ENCODE data around the gene EPN3.
A peak's percentile ranks its signal among the peaks of the same experiment; 100 is the strongest.

EPN3 gene

GRCh38 chr17:50549969-50550368 lies 17.4 kb downstream of the EPN3 start:
- DNase-seq (ENCODE audit: low read depth) = no peak

DNA sequence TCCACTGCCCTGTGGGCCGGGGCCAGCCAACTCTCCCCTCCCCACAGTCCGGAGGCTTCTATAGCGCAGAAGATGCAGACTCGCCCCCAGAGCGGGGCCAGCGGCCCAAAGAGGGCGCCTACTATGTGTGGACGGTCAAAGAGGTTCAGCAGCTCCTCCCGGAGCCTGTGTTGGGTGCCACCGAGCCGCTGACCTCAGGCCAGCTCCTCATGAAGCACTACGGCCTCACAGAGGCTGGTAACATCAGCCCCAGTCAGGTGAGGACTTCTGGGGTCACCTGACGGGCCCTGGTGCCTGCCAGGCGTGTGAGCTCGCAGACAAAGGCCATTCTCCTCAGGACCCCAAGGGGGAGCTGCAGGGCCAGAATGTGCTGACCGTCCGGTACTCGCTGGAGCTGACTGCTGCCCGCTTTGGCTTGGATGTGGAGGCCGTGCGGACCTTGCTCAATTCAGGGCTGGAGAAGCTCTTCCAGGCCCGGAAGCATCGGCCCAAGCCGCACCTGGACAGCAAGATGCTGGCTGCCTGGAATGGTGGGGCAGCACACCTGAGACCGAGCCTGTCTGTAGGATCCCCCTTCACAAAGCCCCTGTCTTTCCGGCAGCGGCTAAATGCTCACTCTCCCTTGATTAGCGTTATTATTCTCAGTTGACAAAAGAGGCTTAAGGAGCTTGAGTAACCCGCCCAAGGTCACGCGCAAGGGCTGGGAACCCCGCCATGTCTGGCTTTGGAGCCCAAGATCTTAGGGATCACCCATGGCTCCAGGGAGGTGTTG lies 18.3 kb downstream of the EPN3 start:
- DNase-seq (ENCODE audit: low read depth) = no peak

GRCh38 chr17:50551433-50551815 lies 18.9 kb downstream of the EPN3 start:
- DNase-seq (ENCODE audit: low read depth) = no peak

DNA sequence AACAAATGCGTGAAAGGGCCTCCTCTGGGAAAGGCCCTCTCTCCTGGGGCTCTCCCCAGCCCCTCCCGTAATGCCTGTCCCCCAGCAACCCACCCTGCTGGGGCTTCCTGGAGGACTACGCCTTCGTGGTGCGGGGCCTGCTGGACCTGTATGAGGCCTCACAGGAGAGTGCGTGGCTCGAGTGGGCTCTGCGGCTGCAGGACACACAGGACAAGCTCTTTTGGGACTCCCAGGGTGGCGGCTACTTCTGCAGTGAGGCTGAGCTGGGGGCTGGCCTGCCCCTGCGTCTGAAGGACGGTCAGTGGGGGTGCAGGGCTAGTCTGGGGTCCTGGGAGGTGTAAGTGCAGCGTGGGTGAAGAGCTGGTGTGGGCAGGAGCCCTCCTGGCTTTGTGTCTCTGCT lies 19.3 kb downstream of the EPN3 start:
- DNase-seq (ENCODE audit: low read depth) = no peak

DNA sequence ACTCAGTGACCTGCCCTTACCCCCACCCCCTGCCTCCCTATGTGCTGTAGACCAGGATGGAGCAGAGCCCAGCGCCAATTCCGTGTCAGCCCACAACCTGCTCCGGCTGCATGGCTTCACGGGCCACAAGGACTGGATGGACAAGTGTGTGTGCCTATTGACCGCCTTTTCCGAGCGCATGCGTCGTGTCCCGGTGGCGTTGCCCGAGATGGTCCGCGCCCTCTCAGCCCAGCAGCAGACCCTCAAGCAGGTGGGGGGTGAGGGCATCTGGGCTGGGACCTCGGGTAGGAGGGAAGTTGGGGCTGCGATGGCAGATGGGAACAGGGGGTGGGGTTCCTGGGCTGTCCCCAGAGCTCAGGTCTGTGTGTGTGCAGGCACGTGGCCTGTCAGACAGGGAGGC lies 21.7 kb downstream of the EPN3 start:
- DNase-seq (ENCODE audit: low read depth) = no peak

DNA sequence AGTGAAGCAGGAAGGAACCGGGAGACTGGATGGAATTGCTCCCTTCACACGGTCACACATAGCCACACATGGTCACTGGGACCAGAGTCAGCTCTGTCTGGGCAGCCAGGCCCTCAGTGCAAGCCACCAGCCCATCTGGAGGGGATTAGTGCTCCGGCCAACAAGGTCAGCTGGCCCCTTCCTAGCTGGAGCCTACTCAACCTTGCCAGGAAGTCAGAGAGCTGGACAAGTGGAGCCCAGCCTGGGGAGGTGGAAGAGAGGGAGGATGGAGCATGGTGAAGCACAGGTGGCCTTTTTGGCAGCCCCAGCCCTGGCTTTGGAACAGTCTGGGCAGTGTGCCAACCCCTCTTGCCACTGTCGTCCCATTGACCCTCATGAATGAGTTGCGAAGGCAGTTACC lies 24.3 kb downstream of the EPN3 start:
- DNase-seq (ENCODE audit: low read depth) = no peak

GRCh38 chr17:50557630-50558029 lies 25.1 kb downstream of the EPN3 start:
- DNase-seq (ENCODE audit: low read depth) = no peak

DNA sequence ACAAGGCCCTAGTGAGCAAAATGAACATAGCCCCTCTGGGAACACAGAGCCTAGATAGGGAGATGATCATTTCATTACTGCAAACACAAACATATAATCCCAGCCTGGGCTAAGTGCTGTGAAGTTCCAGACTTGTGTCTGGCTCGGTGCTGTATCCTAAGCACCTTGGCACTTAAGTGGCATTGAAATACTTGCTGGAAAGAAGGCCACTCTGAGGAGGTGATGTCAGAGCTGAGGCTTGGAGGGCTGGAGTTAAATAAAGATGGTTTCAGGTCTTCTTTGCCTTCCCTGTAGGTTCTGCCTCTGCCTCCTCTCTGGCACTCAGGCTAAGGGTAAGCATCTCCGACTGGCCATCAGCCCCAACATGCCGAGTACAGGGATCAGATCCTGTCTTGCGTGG lies 25.6 kb downstream of the EPN3 start:
- DNase-seq (ENCODE audit: low read depth) = no peak

DNA sequence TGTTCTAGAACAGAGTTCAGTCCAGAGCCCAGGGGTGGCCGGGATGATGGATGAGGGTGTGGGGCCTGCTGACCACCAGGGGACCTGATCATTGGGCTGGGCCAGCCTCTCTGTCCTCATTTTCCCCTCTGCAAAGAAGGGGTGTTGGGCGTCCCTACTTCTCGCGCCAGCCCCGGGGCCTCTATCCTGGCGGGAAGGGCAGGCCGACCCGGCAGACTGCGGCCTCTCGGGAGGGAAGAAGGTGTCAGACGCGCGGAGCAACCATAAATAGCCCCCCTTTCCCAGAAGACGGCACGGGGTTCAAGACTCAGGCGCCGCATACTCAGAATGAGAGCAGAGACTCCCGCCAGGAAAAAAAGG lies 26.0 kb downstream of the EPN3 start:
- no peak for DNase-seq (ENCODE audit: low read depth)

- DNase-seq (ENCODE audit: low read depth) = no peak
Observed at GRCh38 chr17:50558941-50559614, 26.5 kb downstream of the EPN3 start.

DNA sequence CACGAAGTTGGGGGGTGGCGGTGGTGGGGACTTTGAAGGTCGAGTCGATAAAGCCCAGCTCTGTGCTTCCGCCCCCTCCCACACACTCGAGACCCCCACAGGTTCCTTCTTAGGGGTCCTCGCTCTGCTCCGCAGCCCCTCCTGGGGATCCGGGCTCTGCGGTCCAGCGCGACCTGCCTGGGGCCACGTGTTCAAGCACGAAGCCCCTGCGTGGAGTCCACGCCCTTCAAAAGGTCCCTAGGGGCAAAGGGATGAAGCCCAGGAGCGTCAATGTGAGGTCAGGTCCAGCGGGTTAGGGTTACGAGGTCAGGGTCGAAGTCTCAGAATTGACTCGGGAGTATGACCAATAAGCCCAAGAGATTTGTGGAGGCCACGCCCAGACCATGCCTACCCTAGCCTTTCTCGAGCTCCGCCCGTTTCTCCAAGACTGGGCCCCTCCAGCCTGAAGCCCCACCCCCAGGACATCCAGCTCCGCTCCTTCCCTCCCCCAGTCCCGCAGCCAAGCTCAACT lies 27.2 kb downstream of the EPN3 start:
- no peak for DNase-seq (ENCODE audit: low read depth)

GRCh38 chr17:50560185-50560824 lies 27.8 kb downstream of the EPN3 start, which contains the start of gene CACNA1G:
Gene CACNA1G (plus strand): TSS chr17:50560715. CDS start chr17:50561460, 745 bp downstream.
- peak; percentile 80 for DNase-seq (ENCODE audit: low read depth)

DNA sequence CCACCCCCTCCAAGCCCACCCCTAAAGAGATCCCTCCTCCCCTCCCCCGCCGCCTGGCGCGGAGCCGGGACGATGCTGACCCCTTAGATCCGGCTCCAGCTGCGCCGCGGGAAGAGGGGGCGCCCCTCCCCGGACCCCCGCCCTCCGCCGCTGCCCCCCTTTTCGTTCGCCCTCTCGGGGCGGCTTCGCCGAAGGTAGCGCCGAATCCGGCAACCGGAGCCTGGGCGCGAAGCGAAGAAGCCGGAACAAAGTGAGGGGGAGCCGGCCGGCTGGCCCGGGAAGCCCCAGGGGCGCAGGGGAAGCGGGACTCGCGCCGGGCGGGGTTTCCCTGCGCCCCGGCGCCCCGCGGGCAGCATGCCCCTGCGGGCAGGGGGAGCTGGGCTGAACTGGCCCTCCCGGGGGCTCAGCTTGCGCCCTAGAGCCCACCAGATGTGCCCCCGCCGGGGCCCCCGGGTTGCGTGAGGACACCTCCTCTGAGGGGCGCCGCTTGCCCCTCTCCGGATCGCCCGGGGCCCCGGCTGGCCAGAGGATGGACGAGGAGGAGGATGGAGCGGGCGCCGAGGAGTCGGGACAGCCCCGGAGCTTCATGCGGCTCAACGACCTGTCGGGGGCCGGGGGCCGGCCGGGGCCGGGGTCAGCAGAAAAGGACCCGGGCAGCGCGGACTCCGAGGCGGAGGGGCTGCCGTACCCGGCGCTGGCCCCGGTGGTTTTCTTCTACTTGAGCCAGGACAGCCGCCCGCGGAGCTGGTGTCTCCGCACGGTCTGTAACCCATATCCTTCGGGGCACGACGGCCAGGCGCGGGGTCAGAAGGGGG lies 28.6 kb downstream of the EPN3 start:
- no peak for DNase-seq (ENCODE audit: low read depth)

- DNase-seq (ENCODE audit: low read depth) = no peak
Observed at GRCh38 chr17:50561746-50562141, 29.2 kb downstream of the EPN3 start.

DNA sequence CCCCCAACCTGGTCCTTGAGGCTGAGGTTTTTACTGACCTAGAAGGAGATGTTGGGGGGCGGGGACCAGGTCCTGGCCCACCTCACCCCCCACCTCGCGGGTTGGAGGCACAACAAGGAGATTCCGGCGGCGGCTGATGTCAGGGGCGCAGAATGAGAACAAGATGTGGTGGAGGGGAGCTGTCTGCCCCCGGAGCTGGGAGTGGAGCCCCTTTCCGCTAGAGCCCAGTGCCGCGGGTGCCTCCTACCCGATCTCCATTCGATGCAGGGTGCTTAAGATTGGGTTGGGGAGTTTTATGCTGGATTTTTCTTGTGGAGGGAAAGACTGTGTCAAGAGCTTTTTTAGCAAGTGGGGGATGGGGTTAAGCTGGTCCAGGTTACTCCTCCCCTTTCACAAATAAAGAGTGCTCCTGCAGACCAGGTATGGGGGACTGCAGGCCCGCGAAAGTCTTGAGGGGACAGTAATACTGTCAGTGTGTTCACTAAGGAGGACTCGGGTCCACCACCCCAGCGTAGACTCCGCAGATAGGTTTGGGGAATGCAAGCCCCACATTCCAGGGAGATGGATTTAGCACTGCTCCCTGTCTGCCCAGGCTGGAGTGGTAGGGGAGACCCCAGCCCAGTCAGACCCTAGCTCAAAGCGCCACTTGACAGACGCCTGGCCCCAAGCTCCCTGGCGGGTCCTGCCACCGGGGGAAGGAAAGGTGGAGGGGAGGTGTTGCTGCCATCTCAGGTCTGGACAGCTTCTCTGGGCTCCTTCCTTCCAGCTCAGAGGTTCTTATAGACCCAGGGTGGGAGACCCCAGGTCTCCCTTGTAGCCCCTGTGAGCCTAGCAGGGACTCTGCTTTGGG lies 29.9 kb downstream of the EPN3 start:
- DNase-seq (ENCODE audit: low read depth) = no peak

DNA sequence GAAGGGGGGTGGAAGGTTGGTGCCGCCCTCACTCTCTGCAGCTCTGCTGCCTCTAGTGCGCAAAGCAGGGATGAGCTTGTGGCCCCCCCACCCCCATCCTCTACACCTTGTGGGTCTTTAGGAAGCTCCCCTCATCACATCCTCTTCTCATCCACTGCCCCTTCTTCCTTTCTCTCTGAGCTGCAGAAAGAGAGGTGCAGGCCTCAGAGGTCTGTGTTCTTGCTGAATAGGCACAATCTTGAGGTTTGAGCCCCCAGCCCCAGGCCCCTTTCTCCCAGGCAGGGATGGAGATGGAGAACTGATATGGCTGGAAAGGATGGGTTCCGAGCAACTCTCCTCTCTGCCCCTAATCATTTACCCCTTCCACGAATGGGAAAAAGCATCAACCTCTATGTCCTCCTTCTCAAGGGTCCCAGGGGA lies 30.6 kb downstream of the EPN3 start:
- DNase-seq (ENCODE audit: low read depth) = no peak

GRCh38 chr17:50564916-50565315 lies 32.4 kb downstream of the EPN3 start:
- DNase-seq (ENCODE audit: low read depth) = no peak

GRCh38 chr17:50565402-50566350 lies 33.1 kb downstream of the EPN3 start:
- DNase-seq (ENCODE audit: low read depth) = no peak

GRCh38 chr17:50566886-50567285 lies 34.4 kb downstream of the EPN3 start:
- no peak for DNase-seq (ENCODE audit: low read depth)

GRCh38 chr17:50568659-50569058 lies 36.1 kb downstream of the EPN3 start:
- DNase-seq (ENCODE audit: low read depth) = no peak
